GM19324 (cell line): ENCODE results near the gene HIVEP3.
"Not testable (repeated sequence)": the region's sequence is repeated elsewhere in the genome, so short reads cannot be mapped to it uniquely, and the experiment has no call there.

Experiments
- ATAC-seq: cut with Tn5 transposase; IDR thresholded peaks from one replicate; pipeline ENCODE4 v1.9.1; 2021; ENCODE audit warnings: mild to moderate bottlenecking, moderate library complexity; ENCODE audit not compliant: unreplicated experiment, low FRiP score

Gene HIVEP3

GRCh38 chr1:41924911-41925310 is 6.2 kb upstream of the HIVEP3 start:
- ATAC-seq: no peak

GRCh38 chr1:41921271-41921670 is 2.5 kb upstream of the HIVEP3 start:
- ATAC-seq: not testable (repeated sequence)

- no peak for ATAC-seq
Measured at GRCh38 chr1:41920658-41921057, 1.9 kb upstream of the HIVEP3 start.

GRCh38 chr1:41919764-41920397 is 1.2 kb upstream of the HIVEP3 start:
- ATAC-seq: no peak

- ATAC-seq: no peak
Measured at GRCh38 chr1:41919131-41919530, 409 bp upstream of the HIVEP3 start.

- ATAC-seq: no peak
Measured at GRCh38 chr1:41917835-41918449, 780 bp downstream of the HIVEP3 start.

- no peak for ATAC-seq
Measured at GRCh38 chr1:41917076-41917475, 1.6 kb downstream of the HIVEP3 start.

- ATAC-seq: no peak
Measured at GRCh38 chr1:41915786-41916571, 2.7 kb downstream of the HIVEP3 start.

- ATAC-seq: no peak
Measured at GRCh38 chr1:41914516-41914915, 4.2 kb downstream of the HIVEP3 start.

GRCh38 chr1:41913014-41913413 is 5.7 kb downstream of the HIVEP3 start:
- ATAC-seq: no peak

- ATAC-seq: no peak
Measured at GRCh38 chr1:41908288-41908895, 10.3 kb downstream of the HIVEP3 start.

GRCh38 chr1:41907446-41907845 is 11.3 kb downstream of the HIVEP3 start:
- ATAC-seq: no peak

- ATAC-seq: no peak
Measured at GRCh38 chr1:41906943-41907342, 11.8 kb downstream of the HIVEP3 start.

- no peak for ATAC-seq
Measured at GRCh38 chr1:41905093-41905675, 13.5 kb downstream of the HIVEP3 start.

- ATAC-seq: no peak
Measured at GRCh38 chr1:41902664-41903063, 16.1 kb downstream of the HIVEP3 start.

- no peak for ATAC-seq
Measured at GRCh38 chr1:41902159-41902577, 16.6 kb downstream of the HIVEP3 start.

- no peak for ATAC-seq
Measured at GRCh38 chr1:41901551-41901950, 17.2 kb downstream of the HIVEP3 start.

- no peak for ATAC-seq
Measured at GRCh38 chr1:41900603-41901444, 17.9 kb downstream of the HIVEP3 start.

GRCh38 chr1:41898191-41898713 is 20.5 kb downstream of the HIVEP3 start:
- no peak for ATAC-seq

GRCh38 chr1:41895552-41895951 is 23.2 kb downstream of the HIVEP3 start:
- ATAC-seq: no peak
